Left lung (tissue), 10 donors: ENCODE results near the gene MACROD2. TPM values are rescaled to one million over a fixed set of nuclear protein-coding genes. Genes with fewer than 3 reads are reported as not detected.

Experiments used
- ATAC-seq: fragments of 200-7000 bp; cut with Tn5 transposase; one replicate; pipeline ENCODE4 v1.9.1; 2020; ENCODE audit warnings: moderate library complexity
- DNase-seq, 4 donors: peaks; one replicate each; pipeline ENCODE4 v3.0.0-alpha.2; 2013 to 2020
- H3K27ac ChIP-seq, 2 donors: fragments of 200-600 bp; sonication (generic) in 1 of 2; one replicate each; pipeline versions ENCODE4 v1.5.0 to v1.8.0; 2020 to 2021
- H3K27me3 ChIP-seq, 2 donors: fragments of 200-600 bp; sonication (generic) in 1 of 2; one replicate each; pipeline versions ENCODE4 v1.5.0 to v1.8.0; 2020 to 2021
- H3K36me3 ChIP-seq, 2 donors: fragments of 200-600 bp; sonication (generic) in 1 of 2; one replicate each; pipeline versions ENCODE4 v1.5.0 to v1.8.0; 2020 to 2021
- H3K4me1 ChIP-seq, 2 donors: fragments of 200-600 bp; one replicate each; pipeline ENCODE4 v1.8.0; 2021
- H3K4me3 ChIP-seq, 2 donors: fragments of 200-600 bp; sonication (generic) in 1 of 2; one replicate each; pipeline versions ENCODE4 v1.5.0 to v1.8.0; 2020 to 2021; ENCODE audit warnings: mild to moderate bottlenecking in 1 of 2
- H3K9me3 ChIP-seq, 2 donors: fragments of 200-600 bp; sonication (generic) in 1 of 2; one replicate each; pipeline versions ENCODE4 v1.5.0 to v1.8.0; 2020 to 2021
- CTCF ChIP-seq, 2 donors: fragments of 200-600 bp; sonication (generic) in 1 of 2; IDR thresholded peaks; one replicate each; pipeline versions ENCODE4 v1.5.0 to v1.8.0; 2021; ENCODE audit warnings: antibody characterized with exemption in 2 of 2
- intact Hi-C, 2 donors: fragments of 100-400 bp; cut with DNase I; formaldehyde crosslinking; loops; one replicate each; pipeline versions ENCODE4 v1.11.2 to v1.14.2; 2022
- polyA plus RNA-seq, 6 donors: library from polyadenylated mRNA; unstranded; fragments of 120-200 nt; gene quantifications; one replicate each; pipeline ENCODE4 v1.2.1, GENCODE V29; 2013; ENCODE audit not compliant: insufficient read length in 6 of 6
- total RNA-seq, 2 donors: library from RNA; stranded (reverse); fragmentation: NEBNext Ultra II Directional; extraction: Animal tissue kit (Norgen Biotek cat#: 25700); gene quantifications; one replicate each; pipeline ENCODE4 v1.2.1, GENCODE V29; 2021
- donor health status: DM: no; HTN: yes; CAD: no.
- donor health status: DM: no; HTN: no; CAD: no.

The MACROD2 gene
- total and polyA plus RNA-seq, 8 donors, result 6.1 to 23.6 (median 8.9) TPM

GRCh38 chr20:16013631-16014030, 2018.3 kb downstream of the MACROD2 start:
- no peaks in the 10 kb centered on the region for H3K36me3 ChIP-seq
- H3K4me1 ChIP-seq, result no peaks in the 10 kb centered on the region
- H3K27ac ChIP-seq, result no peak overlapping the region
- ATAC-seq, result no peak
- H3K9me3 ChIP-seq, result no peaks in the 10 kb centered on the region
- H3K27me3 ChIP-seq, result no peaks in the 10 kb centered on the region
- no peak for TF ChIP-seq CTCF (IDR thresholded peaks at IDR 0.05)
- no peak overlapping the region for H3K4me3 ChIP-seq
- DNase-seq, result no peak
- intact Hi-C loops, result no loop called here

- ATAC-seq (no peak), DNase-seq (no peak)
- Histone ChIP-seq H3K27me3 (no peaks in the 10 kb centered on the region), H3K27ac (no peak overlapping the region), H3K4me3 (no peak overlapping the region), H3K36me3 (no peaks in the 10 kb centered on the region), H3K4me1 (no peaks in the 10 kb centered on the region), H3K9me3 (no peaks in the 10 kb centered on the region)
- TF ChIP-seq CTCF (IDR thresholded peaks at IDR 0.05), result no peak
- intact Hi-C loops, result no loop called here
Observed at GRCh38 chr20:16014436-16014835, 2019.1 kb downstream of the MACROD2 start.

- H3K27ac ChIP-seq, result no peak overlapping the region
- no peak overlapping the region for H3K4me3 ChIP-seq
- intact Hi-C loops, result no loop called here
- no peaks in the 10 kb centered on the region for H3K27me3 ChIP-seq
- no peaks in the 10 kb centered on the region for H3K9me3 ChIP-seq
- H3K36me3 ChIP-seq, result no peaks in the 10 kb centered on the region
- H3K4me1 ChIP-seq, result no peaks in the 10 kb centered on the region
- no peak for ATAC-seq
- no peak for TF ChIP-seq CTCF (IDR thresholded peaks at IDR 0.05)
- no peak for DNase-seq
Observed at GRCh38 chr20:16017656-16018055, 2022.3 kb downstream of the MACROD2 start.

GRCh38 chr20:16018881-16019280, 2023.6 kb downstream of the MACROD2 start:
- Histone ChIP-seq H3K4me3 (no peak overlapping the region), H3K27ac (no peak overlapping the region), H3K9me3 (no peaks in the 10 kb centered on the region), H3K27me3 (no peaks in the 10 kb centered on the region), H3K4me1 (no peaks in the 10 kb centered on the region), H3K36me3 (no peaks in the 10 kb centered on the region)
- no peak for TF ChIP-seq CTCF (IDR thresholded peaks at IDR 0.05)
- intact Hi-C loops, result no loop called here
- ATAC-seq, result no peak
- DNase-seq, result no peak

GRCh38 chr20:16020971-16021370, 2025.7 kb downstream of the MACROD2 start:
- no peaks in the 10 kb centered on the region for H3K27me3 ChIP-seq
- no peaks in the 10 kb centered on the region for H3K36me3 ChIP-seq
- no peaks in the 10 kb centered on the region for H3K9me3 ChIP-seq
- no peak overlapping the region for H3K4me3 ChIP-seq
- H3K4me1 ChIP-seq, result no peaks in the 10 kb centered on the region
- ATAC-seq (no peak), DNase-seq (no peak)
- no peak for TF ChIP-seq CTCF (IDR thresholded peaks at IDR 0.05)
- no peak overlapping the region for H3K27ac ChIP-seq
- intact Hi-C loops, result no loop called here
